ENCODE results near the gene C1orf35.

DNA sequence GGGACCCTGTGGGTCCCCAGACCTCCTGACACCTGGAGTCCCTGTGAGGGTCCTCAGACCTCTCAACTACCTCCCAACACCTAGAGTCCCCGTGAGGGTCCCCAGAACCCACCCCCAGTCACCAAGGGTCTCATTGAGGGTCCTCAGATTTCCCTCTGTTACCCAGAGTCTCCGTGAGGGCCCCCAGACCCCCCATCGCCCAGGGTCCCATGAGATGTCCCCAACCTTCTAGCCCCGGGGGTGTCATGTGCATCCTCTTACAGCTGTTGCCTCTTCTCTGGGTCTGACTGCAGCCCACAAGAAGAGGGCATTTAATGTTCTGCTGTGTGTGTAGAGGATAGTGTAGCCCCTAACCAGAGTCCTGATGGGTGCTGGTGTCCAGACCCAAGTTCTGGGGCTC is 44.6 kb upstream of the C1orf35 start:
- no peak for TF ChIP-seq POLR2A (IDR thresholded peaks at IDR 0.05)
- TF ChIP-seq, protein P1, sequence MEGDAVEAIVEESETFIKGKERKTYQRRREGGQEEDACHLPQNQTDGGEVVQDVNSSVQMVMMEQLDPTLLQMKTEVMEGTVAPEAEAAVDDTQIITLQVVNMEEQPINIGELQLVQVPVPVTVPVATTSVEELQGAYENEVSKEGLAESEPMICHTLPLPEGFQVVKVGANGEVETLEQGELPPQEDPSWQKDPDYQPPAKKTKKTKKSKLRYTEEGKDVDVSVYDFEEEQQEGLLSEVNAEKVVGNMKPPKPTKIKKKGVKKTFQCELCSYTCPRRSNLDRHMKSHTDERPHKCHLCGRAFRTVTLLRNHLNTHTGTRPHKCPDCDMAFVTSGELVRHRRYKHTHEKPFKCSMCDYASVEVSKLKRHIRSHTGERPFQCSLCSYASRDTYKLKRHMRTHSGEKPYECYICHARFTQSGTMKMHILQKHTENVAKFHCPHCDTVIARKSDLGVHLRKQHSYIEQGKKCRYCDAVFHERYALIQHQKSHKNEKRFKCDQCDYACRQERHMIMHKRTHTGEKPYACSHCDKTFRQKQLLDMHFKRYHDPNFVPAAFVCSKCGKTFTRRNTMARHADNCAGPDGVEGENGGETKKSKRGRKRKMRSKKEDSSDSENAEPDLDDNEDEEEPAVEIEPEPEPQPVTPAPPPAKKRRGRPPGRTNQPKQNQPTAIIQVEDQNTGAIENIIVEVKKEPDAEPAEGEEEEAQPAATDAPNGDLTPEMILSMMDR (IDR thresholded peaks at IDR 0.05): no peak
